WERI-Rb-1 (cell line): ENCODE data around the gene MYBPC3.

ENCODE experiments used
- DNase-seq: peaks from one replicate; pipeline ENCODE4 v3.0.0-alpha.2; 2020
- H3K27ac ChIP-seq: fragments of 250-450 bp; sonication (Bioruptor Pico); 2 replicates; pipeline ENCODE4 v1.5.1; 2020; ENCODE audit warnings: mild to moderate bottlenecking, moderate library complexity
- H3K27me3 ChIP-seq: fragments of 250-450 bp; sonication (Bioruptor Pico); 2 replicates; pipeline ENCODE4 v1.5.1; 2021; ENCODE audit warnings: mild to moderate bottlenecking, low read depth, moderate library complexity; ENCODE audit not compliant: insufficient read depth, severe bottlenecking
- H3K36me3 ChIP-seq: fragments of 250-450 bp; sonication (Bioruptor Pico); 2 replicates; pipeline ENCODE4 v1.5.1; 2020; ENCODE audit warnings: mild to moderate bottlenecking, moderate library complexity
- H3K4me3 ChIP-seq: 2 replicates; pipeline ENCODE4 v1.5.1; 2011; ENCODE audit warnings: low read depth, mild to moderate bottlenecking, control low read depth, low read length
- H3K9me3 ChIP-seq: fragments of 250-450 bp; sonication (Bioruptor Pico); 2 replicates; pipeline ENCODE4 v1.5.1; 2021; ENCODE audit warnings: mild to moderate bottlenecking, moderate library complexity; ENCODE audit not compliant: severe bottlenecking
- TF ChIP-seq, protein P1 (sequence below): IDR thresholded peaks from 2 replicates; pipeline ENCODE4 v1.5.1; 2011; ENCODE audit warnings: low read depth, mild to moderate bottlenecking, control low read depth, inconsistent platforms, low read length

Gene MYBPC3

DNA sequence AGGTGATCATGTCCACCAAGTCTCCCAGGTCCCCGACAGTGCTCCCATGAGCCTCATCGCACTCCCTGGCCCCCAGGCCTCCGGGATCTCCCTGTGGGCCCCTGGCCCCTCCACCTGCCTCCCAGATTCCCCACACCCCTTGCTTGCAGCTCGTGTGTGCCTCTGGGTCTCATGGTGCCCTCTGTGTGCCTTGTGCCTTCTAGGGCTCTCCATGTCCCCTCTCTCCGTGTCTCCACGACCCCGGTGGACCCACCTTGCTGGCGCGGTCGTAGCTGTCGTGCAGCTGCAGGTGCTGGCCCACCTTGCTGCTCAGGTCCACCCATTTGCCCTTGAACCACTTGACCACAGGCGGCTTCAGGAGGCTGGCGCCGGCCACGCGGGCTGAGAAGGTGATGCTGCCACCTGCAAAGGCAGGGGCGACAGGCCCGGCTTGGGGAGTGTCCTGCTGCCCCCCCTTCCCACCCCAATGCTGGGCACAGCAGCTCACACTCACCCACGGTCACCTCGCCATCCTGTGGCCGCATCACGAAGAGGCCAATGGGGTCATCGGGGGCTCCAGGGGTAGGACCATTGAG is 2.9 kb downstream of the MYBPC3 start:
- H3K4me3 ChIP-seq, result no peak overlapping the region
- H3K9me3 ChIP-seq, result no peaks in the 10 kb centered on the region

DNA sequence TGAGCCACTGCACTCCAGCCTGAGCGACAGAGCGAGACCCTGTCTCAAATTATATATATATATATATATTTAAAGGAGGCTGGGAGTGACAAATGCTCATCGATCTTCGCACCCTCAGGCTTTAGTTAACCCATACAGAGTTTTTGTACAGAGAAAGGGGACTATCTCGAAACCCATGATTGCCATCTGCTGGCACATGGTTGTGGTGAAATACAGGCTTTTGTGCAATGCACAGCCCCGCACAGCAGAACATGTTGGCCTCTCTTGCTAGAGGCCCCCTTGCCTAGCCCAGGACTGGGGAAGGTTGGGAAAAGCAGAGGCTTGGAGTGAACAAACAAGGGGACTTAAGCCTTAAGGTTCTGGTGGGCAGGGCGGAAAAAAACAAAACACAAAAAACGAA is 3.6 kb downstream of the MYBPC3 start:
- peak overlapping the region; percentile 64 for H3K27ac ChIP-seq
- peak; percentile 81 for DNase-seq
- H3K27me3 ChIP-seq, result no peaks in the 10 kb centered on the region
- no peaks in the 10 kb centered on the region for H3K36me3 ChIP-seq
- no peak overlapping the region for H3K4me3 ChIP-seq
- TF ChIP-seq, protein P1, sequence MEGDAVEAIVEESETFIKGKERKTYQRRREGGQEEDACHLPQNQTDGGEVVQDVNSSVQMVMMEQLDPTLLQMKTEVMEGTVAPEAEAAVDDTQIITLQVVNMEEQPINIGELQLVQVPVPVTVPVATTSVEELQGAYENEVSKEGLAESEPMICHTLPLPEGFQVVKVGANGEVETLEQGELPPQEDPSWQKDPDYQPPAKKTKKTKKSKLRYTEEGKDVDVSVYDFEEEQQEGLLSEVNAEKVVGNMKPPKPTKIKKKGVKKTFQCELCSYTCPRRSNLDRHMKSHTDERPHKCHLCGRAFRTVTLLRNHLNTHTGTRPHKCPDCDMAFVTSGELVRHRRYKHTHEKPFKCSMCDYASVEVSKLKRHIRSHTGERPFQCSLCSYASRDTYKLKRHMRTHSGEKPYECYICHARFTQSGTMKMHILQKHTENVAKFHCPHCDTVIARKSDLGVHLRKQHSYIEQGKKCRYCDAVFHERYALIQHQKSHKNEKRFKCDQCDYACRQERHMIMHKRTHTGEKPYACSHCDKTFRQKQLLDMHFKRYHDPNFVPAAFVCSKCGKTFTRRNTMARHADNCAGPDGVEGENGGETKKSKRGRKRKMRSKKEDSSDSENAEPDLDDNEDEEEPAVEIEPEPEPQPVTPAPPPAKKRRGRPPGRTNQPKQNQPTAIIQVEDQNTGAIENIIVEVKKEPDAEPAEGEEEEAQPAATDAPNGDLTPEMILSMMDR, result peak; percentile 61
- no peaks in the 10 kb centered on the region for H3K9me3 ChIP-seq

More for the DNA sequence above, 2.9 kb downstream of the MYBPC3 start:
- TF ChIP-seq, protein P1, result no peak
- Histone ChIP-seq H3K27me3 (no peaks in the 10 kb centered on the region), H3K36me3 (no peaks in the 10 kb centered on the region), H3K27ac (peak overlapping the region; percentile 64)
- no peak for DNase-seq

DNA sequence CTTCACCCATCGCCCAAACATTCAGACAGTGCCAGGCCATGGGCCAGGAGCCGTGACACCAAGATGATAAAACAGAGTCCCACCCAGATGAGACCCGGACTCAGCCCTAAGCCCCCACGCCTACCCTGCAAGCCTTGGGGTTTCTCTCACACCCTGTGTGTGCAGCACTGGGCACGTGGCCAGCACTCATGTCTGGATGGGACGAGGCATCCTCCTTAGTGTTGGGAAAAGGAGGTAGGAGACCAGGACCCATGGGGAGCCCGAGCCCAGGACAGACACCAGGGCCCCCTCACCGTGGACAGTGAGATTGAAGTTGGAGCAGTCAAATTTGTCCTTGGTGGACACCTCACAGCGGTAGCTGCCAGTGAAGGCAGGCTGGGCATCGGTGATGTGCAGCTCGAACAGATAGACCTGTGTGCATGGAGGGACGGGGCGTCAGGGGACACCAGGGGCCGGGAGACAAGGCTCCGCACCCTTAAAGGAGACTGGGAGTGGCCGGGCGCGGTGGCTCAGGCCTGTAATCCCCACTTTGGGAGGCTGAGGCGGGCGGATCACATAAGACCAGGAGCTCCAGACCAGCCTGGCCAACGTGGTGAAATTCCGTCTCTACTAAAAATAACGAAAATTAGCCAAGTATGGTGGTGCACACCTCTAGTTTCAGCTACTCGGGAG is 4.2 kb downstream of the MYBPC3 start:
- no peaks in the 10 kb centered on the region for H3K36me3 ChIP-seq
- no peak overlapping the region for H3K27ac ChIP-seq
- no peaks in the 10 kb centered on the region for H3K27me3 ChIP-seq
- no peak overlapping the region for H3K4me3 ChIP-seq
- no peak for DNase-seq
- TF ChIP-seq, protein P1, result no peak
- no peaks in the 10 kb centered on the region for H3K9me3 ChIP-seq

DNA sequence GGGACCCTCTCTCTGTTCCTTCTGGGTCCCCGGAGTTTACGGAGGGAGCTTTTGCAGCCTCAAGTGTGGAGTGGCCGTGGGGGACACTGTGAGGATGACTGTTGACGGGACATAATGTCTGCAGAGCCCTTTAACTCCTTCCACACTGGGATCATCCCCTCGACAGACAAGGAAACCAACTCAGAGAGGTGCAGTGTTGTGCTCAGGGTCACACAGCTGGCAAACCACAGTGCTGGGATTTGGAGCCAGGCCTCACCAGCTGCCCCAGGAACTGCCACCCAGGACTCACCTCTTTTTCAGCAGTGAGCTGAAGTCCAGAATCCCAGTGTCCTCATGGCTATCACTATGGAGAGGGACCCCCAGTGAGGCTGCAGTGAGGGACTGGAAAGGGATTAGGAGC is 5.4 kb downstream of the MYBPC3 start:
- no peak overlapping the region for H3K27ac ChIP-seq
- no peaks in the 10 kb centered on the region for H3K9me3 ChIP-seq
- TF ChIP-seq, protein P1, result no peak
- DNase-seq, result no peak
- no peaks in the 10 kb centered on the region for H3K27me3 ChIP-seq
- H3K36me3 ChIP-seq, result no peaks in the 10 kb centered on the region
- no peak overlapping the region for H3K4me3 ChIP-seq

DNA sequence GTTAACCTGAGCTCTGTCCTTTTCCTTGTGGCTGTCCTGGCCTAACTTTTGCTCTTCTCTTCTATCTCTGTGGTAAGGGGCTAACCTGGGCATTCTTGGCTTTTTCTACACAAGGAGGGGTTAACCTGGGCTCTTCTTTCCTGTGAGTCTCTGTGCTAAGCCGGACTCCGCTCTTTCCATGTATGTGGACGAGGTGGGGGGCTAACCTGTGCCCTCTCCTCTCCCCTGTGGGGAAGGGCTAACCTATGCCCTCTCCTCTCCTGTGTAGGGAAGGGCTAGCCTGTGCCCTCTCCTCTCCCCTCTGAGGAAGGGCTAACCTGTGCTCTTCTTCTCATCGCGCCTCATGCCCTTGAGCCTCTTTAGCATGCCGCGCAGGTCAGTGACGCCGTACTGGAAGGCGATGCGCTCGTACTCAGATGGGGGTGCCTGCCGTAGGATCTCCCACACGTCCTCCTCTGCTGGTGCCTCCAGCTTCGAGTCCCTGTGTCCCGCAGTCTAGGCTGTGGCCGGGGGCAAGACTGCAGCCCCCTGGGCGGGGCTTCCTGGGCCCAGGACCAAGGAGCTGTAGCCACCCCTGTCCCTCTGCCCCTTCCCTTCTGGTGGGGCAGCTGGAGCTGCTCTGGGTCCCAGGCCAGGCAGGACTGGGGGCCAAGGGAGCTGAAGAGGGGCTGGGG is 6.5 kb downstream of the MYBPC3 start:
- TF ChIP-seq, protein P1, result no peak
- Histone ChIP-seq H3K9me3 (no peaks in the 10 kb centered on the region), H3K27me3 (no peaks in the 10 kb centered on the region), H3K36me3 (no peaks in the 10 kb centered on the region), H3K27ac (no peak overlapping the region), H3K4me3 (no peak overlapping the region)
- DNase-seq, result no peak
